ENCODE measurements around the gene ANKRD33B. TPM values are rescaled to one million over a fixed set of nuclear protein-coding genes. Genes with fewer than 3 reads are reported as not detected.
"Not testable (repeated sequence)": the region's sequence is repeated elsewhere in the genome, so short reads cannot be mapped to it uniquely, and the experiment has no call there.

The ANKRD33B gene
- total RNA-seq, 1 donor from 2014 or later = 3.3 TPM

- DNase-seq (ENCODE audit: low spot score) = no peak
Observed at GRCh38 chr5:10536931-10537579, 26.8 kb upstream of the ANKRD33B start.

- DNase-seq (ENCODE audit: low spot score) = no peak
Observed at GRCh38 chr5:10537624-10538023, 26.2 kb upstream of the ANKRD33B start.

DNA sequence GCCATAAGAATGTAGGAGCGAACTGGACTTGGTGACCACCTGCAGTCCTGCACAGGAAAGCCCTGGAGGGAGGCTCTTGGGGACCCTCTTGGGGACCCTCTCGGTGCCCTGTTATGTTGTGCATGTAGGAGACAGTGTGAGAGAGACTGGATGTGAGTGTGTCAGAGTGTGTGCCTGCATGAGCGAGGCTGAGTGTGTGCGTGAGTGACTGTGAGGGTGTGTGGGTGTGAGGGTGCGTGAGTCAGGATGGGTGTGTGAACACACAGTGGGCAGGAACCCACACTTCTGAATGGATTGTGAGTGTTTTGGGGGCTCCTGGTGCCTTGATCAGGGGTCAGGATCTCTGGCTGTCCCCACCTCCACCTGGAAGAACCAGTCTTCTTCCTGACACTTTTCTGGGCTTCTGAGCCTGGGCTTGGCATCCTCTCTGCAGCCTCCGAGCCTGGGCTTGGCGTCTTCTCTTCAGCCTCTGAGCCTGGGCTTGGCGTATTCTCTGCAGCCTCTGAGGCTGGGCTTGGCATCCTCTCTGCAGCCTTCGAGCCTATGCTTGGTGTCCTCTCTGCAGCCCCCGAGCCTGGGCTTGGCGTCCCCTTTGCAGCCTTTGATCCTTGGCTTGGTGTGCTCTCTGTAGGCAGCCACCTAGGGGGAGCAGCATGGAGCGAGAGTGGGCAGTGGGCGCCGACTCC is 25.6 kb upstream of the ANKRD33B start:
- no peak for DNase-seq (ENCODE audit: low spot score)

GRCh38 chr5:10538789-10539686 is 24.8 kb upstream of the ANKRD33B start:
- DNase-seq (ENCODE audit: low spot score) = no peak

GRCh38 chr5:10539687-10539998 is 24.2 kb upstream of the ANKRD33B start:
- DNase-seq (ENCODE audit: low spot score) = no peak

DNA sequence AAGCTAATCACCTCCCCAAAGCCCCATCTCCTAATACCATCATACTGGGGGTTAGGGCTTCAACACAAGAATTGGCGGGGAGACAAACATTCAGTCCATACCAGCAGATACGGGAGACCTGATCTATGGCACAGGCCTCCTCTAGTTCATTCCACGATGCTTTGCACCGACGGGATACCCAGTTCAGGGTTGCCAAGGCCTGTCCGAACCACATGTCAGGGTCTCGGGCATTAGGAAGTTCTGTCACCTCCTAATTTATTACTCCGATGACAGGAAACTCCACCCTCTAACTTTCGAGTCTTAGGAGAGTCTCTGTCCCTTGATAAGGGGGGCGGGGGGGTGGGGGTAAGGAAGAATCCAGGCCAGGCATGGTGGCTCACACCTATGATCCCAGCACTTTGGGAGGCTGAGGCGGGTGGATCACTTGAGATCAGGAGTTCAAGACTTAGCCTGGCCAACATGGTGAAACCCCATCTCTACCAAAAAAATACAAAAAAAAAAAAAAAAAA is 23.8 kb upstream of the ANKRD33B start:
- no peak for DNase-seq (ENCODE audit: low spot score)

DNA sequence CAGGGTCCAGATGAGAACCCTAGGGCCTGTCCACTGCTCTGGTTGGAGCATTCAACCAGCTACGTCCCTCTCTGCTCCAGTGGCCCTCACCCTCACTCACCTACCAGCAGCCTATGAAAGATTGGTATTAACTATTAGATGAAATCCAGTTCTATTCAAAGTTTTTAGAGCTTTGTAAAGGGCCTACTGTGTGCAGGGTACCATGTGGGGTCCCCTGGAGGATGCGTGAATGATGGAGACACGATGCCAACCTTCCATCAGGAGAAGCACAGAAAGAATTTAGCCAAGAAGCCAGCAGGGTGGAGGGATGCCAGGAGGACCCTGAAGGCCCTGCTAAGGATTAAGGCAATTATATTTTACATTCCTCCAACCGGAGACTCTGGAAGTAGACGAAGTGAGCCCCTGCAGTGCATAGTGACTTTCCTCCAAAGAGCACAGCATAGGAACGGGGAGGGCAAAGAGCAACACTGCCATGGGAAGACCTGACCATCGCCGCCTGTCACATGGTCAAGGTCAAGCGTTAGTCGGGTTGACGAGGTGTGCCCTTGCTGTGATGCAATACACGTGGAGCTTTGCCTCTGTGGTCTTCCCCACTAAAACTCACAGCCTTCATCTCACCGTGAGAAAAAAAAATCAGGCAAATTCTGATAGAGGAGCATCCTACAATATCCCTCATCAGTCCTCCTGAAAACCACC is 22.8 kb upstream of the ANKRD33B start:
- DNase-seq (ENCODE audit: low spot score) = no peak

- DNase-seq (ENCODE audit: low spot score) = no peak
Observed at GRCh38 chr5:10542055-10542550, 21.8 kb upstream of the ANKRD33B start.

- DNase-seq (ENCODE audit: low spot score) = no peak
Observed at GRCh38 chr5:10543585-10544040, 20.3 kb upstream of the ANKRD33B start.

DNA sequence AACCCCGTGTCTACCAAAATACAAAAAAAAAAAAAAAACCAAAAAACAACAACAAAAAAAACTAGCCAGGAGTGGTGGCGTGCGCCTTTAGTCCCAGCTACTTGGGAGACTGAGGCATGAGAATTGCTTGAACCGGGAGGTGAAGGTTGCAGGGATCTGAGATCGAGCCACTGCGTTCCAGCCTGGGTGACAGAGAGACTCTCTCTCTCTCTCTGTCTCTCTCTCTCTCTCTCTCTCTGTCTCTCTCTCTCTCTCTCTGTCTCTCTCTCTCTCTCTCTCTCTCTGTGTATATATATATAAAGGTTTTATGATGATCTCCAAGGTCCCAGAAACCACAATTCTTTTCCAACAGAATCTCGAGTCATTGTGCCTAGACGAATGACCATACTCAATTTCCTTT is 18.8 kb upstream of the ANKRD33B start:
- no peak for DNase-seq (ENCODE audit: low spot score)

DNA sequence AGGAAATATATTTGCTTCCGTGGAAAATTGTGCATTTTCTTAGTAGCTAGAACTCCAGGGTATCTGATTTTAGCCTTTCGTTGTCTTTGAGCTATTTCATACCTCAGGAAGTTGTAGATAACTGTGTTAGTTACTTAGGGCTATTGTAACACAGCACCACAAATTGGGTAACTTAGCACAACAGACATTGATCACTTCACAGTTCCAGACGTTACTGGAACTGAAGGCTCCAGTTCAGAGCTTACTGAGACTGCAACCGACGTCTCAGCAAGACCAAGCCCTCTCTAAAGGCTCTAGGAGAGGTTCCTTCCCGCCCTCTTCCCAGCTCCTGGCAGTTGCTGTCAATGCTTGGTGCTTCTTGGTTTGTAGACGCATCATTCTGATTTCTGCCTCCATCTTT is 17.7 kb upstream of the ANKRD33B start:
- no peak for DNase-seq (ENCODE audit: low spot score)

GRCh38 chr5:10548418-10549122 is 15.3 kb upstream of the ANKRD33B start:
- DNase-seq (ENCODE audit: low spot score) = no peak

- DNase-seq (ENCODE audit: low spot score) = not testable (repeated sequence)
Observed at GRCh38 chr5:10549123-10549514, 14.8 kb upstream of the ANKRD33B start.

GRCh38 chr5:10550222-10550995 is 13.5 kb upstream of the ANKRD33B start:
- no peak for DNase-seq (ENCODE audit: low spot score)

DNA sequence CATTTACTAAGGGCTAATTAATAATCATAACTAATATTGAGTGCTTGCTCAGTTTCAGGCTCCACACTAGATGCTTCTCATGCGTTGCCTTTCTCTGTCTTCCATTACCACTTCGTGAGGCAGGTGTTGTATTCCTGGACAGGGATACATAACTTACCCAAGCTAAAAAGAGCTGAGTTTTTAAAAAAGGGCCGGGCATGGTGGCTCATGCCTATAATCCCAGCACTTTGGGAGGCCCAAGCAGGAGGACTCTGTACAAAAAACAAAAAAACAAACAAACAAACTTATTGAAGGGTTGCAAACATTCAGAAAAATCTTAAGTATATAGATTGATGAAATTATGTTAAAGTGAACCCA is 12.1 kb upstream of the ANKRD33B start:
- DNase-seq (ENCODE audit: low spot score) = no peak

DNA sequence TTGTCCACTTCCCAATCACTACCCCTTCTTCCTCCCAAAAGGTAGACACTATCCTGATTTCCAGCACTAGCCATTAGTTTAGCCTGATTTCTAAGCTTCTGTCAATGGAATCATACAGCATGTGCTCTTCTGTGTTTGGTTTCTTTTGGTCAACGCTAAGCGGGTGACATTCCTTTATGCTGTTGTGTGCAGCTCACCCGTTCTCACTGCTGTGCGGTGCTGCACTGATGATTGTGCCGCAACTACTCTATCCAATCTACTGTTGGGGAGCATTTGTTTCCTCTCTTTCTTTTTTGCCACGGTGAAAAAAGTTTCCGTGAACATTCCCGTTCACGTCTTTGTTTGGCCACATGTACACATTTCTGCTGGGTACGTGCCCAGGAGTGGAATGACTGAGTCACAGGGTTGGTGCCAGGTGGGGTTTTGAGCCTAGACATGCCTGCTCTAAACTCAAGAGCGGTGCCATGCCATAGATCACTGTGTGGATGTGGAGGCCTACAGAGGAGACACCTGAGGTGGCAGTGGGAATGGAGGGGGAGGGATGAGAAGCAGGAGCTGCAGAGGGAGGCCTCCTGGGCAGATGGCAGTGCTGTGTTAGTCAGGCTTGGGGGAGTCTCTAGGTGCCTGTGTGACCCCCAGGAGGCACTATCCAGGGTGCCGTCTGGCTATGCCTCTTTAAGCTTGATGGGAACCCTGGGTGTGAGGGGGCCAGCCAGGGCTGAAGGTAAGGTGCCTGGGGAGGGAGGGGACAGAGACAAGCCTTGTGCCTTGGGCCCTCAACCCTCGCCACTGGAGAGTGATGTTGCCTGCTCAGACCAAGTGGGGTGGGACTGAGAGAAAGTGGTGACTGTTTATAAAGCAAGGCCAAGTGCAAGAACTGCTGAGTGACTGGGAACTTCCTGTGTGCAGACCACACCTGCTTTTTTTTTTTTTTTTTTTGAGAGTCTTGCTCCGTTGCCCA is 11.4 kb upstream of the ANKRD33B start:
- DNase-seq (ENCODE audit: low spot score) = no peak

GRCh38 chr5:10553476-10553875 is 10.4 kb upstream of the ANKRD33B start:
- DNase-seq (ENCODE audit: low spot score) = no peak

GRCh38 chr5:10555277-10555684 is 8.6 kb upstream of the ANKRD33B start:
- DNase-seq (ENCODE audit: low spot score) = no peak

GRCh38 chr5:10556289-10556807 is 7.5 kb upstream of the ANKRD33B start:
- no peak for DNase-seq (ENCODE audit: low spot score)
